GM19240 (cell line): ENCODE measurements around the gene IL12A.

Source experiments
- DNase-seq: peaks from one replicate; pipeline ENCODE4 v3.0.0; 2011; ENCODE audit warnings: low spot score; ENCODE audit not compliant: insufficient read length

IL12A gene

GRCh38 chr3:159988617-159989271 lies at the start of gene IL12A:
Gene IL12A (plus strand): TSS chr3:159988835.
- peak; percentile 59 for DNase-seq

GRCh38 chr3:159941038-159942000 lies 47.3 kb upstream of the IL12A start:
- no peak for DNase-seq

GRCh38 chr3:159944781-159945180 lies 43.9 kb upstream of the IL12A start:
- DNase-seq = no peak

GRCh38 chr3:159945930-159946329 lies 42.7 kb upstream of the IL12A start:
- DNase-seq = no peak

GRCh38 chr3:159947220-159947619 lies 41.4 kb upstream of the IL12A start:
- no peak for DNase-seq

- no peak for DNase-seq
Measured at GRCh38 chr3:159948429-159949144, 40.0 kb upstream of the IL12A start.

GRCh38 chr3:159950156-159950898 lies 38.3 kb upstream of the IL12A start:
- DNase-seq = peak; percentile 25

GRCh38 chr3:159951540-159951939 lies 37.1 kb upstream of the IL12A start:
- DNase-seq = no peak

GRCh38 chr3:159953325-159954085 lies 35.1 kb upstream of the IL12A start:
- DNase-seq = no peak

- no peak for DNase-seq
Measured at GRCh38 chr3:159960188-159961148, 28.2 kb upstream of the IL12A start.

- peak; percentile 50 for DNase-seq
Measured at GRCh38 chr3:159964166-159964973, 24.3 kb upstream of the IL12A start.

GRCh38 chr3:159971311-159971710 lies 17.3 kb upstream of the IL12A start:
- no peak for DNase-seq

- no peak for DNase-seq
Measured at GRCh38 chr3:159977295-159977694, 11.3 kb upstream of the IL12A start.

GRCh38 chr3:159978353-159978752 lies 10.3 kb upstream of the IL12A start:
- DNase-seq = no peak

- no peak for DNase-seq
Measured at GRCh38 chr3:159978918-159979703, 9.5 kb upstream of the IL12A start.

GRCh38 chr3:159982442-159982974 lies 6.1 kb upstream of the IL12A start:
- DNase-seq = no peak

- no peak for DNase-seq
Measured at GRCh38 chr3:159987291-159987711, 1.3 kb upstream of the IL12A start.
